Activated naive CD8-positive, alpha-beta T cell (primary cell): ENCODE data around the gene ITPK1.
"Not testable (repeated sequence)": the region's sequence is repeated elsewhere in the genome, so short reads cannot be mapped to it uniquely, and the experiment has no call there.

ENCODE experiments used
- H3K27ac Mint-ChIP-seq: one replicate; pipeline ENCODE4 v1.8.0; 2021; ENCODE audit warnings: mixed read lengths
- H3K27me3 Mint-ChIP-seq: one replicate; pipeline ENCODE4 v1.8.0; 2021; ENCODE audit warnings: mixed read lengths
- H3K36me3 Mint-ChIP-seq: one replicate; pipeline ENCODE4 v1.8.0; 2021; ENCODE audit warnings: mixed read lengths
- H3K4me1 Mint-ChIP-seq: one replicate; pipeline ENCODE4 v1.8.0; 2021; ENCODE audit warnings: low read depth, mixed read lengths
- H3K4me3 Mint-ChIP-seq: one replicate; pipeline ENCODE4 v1.8.0; 2021; ENCODE audit warnings: mild to moderate bottlenecking, mixed read lengths
- H3K9me3 Mint-ChIP-seq: one replicate; pipeline ENCODE4 v1.8.0; 2021; ENCODE audit warnings: low read depth, mixed read lengths

Gene ITPK1

GRCh38 chr14:93137864-93138263, 22.1 kb upstream of the ITPK1 start:
- no peaks in the 10 kb centered on the region for H3K9me3 Mint-ChIP-seq
- H3K36me3 Mint-ChIP-seq: no peaks in the 10 kb centered on the region
- no peaks in the 10 kb centered on the region for H3K27me3 Mint-ChIP-seq
- H3K27ac Mint-ChIP-seq: no peak overlapping the region
- no peak overlapping the region for H3K4me3 Mint-ChIP-seq
- H3K4me1 Mint-ChIP-seq: peaks cover 2% of the 10 kb centered on the region

DNA sequence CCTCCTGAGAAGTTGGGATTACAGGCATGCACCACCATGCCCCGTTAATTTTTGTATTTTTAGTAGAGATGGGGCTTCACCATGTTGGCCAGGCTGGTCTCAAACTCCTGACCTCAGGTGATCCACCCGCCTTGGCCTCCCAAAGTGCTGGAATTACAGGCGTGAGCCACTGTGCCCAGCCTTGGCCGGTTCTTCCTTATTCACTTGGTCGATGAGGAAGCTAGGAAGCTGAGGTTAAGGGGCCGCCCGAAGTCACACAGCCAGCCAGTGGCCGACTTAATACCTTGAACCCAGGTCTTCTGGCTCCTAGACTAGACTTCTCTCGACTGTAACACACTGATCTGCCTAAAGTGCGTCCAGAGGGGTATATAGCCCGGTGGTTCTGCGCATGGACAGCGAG, 20.8 kb upstream of the ITPK1 start:
- not testable (repeated sequence) for H3K4me3 Mint-ChIP-seq, H3K27me3 Mint-ChIP-seq, H3K36me3 Mint-ChIP-seq, H3K27ac Mint-ChIP-seq, H3K9me3 Mint-ChIP-seq, H3K4me1 Mint-ChIP-seq

DNA sequence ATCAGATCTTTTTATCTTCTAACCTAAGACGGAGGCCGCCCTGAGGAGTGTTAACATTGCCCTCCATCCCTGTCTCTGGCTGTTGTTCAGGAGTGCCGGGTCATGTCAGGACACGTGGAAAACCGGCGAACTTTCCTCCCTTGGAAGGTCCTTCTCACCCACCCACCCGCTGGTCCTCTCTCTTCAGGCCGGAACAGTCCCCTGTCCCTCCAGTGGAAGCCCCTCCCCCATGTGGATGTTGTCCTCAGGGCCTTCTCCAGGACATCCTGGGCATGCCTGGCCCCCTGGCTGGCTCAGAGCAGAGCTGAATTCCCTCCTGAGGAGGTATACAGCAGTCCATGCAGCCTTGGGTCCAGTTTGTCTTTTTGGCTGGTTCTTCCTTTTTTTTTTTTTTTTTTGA, 20.3 kb upstream of the ITPK1 start:
- Mint-ChIP-seq H3K4me3 (no peak overlapping the region), H3K36me3 (no peaks in the 10 kb centered on the region), H3K4me1 (peaks cover 2% of the 10 kb centered on the region), H3K27me3 (no peaks in the 10 kb centered on the region), H3K27ac (no peak overlapping the region), H3K9me3 (no peaks in the 10 kb centered on the region)

GRCh38 chr14:93135399-93135798, 19.7 kb upstream of the ITPK1 start:
- Mint-ChIP-seq H3K4me3 (no peak overlapping the region), H3K9me3 (no peaks in the 10 kb centered on the region), H3K27ac (no peak overlapping the region), H3K27me3 (no peaks in the 10 kb centered on the region), H3K4me1 (peaks cover 2% of the 10 kb centered on the region), H3K36me3 (no peaks in the 10 kb centered on the region)

GRCh38 chr14:93133464-93133863, 17.7 kb upstream of the ITPK1 start:
- Mint-ChIP-seq H3K9me3 (no peaks in the 10 kb centered on the region), H3K4me1 (no peaks in the 10 kb centered on the region), H3K27ac (no peak overlapping the region), H3K4me3 (no peak overlapping the region), H3K36me3 (no peaks in the 10 kb centered on the region), H3K27me3 (no peaks in the 10 kb centered on the region)

GRCh38 chr14:93132472-93133065, 16.8 kb upstream of the ITPK1 start:
- Mint-ChIP-seq H3K4me3 (no peak overlapping the region), H3K27ac (no peak overlapping the region)

GRCh38 chr14:93131257-93131820, 15.6 kb upstream of the ITPK1 start:
- H3K9me3 Mint-ChIP-seq, H3K4me1 Mint-ChIP-seq, H3K4me3 Mint-ChIP-seq, H3K27ac Mint-ChIP-seq, H3K27me3 Mint-ChIP-seq, H3K36me3 Mint-ChIP-seq: not testable (repeated sequence)

More at GRCh38 chr14:93132472-93133065, 16.8 kb upstream of the ITPK1 start:
- no peaks in the 10 kb centered on the region for H3K9me3 Mint-ChIP-seq
- H3K36me3 Mint-ChIP-seq: no peaks in the 10 kb centered on the region
- no peaks in the 10 kb centered on the region for H3K27me3 Mint-ChIP-seq
- no peaks in the 10 kb centered on the region for H3K4me1 Mint-ChIP-seq

DNA sequence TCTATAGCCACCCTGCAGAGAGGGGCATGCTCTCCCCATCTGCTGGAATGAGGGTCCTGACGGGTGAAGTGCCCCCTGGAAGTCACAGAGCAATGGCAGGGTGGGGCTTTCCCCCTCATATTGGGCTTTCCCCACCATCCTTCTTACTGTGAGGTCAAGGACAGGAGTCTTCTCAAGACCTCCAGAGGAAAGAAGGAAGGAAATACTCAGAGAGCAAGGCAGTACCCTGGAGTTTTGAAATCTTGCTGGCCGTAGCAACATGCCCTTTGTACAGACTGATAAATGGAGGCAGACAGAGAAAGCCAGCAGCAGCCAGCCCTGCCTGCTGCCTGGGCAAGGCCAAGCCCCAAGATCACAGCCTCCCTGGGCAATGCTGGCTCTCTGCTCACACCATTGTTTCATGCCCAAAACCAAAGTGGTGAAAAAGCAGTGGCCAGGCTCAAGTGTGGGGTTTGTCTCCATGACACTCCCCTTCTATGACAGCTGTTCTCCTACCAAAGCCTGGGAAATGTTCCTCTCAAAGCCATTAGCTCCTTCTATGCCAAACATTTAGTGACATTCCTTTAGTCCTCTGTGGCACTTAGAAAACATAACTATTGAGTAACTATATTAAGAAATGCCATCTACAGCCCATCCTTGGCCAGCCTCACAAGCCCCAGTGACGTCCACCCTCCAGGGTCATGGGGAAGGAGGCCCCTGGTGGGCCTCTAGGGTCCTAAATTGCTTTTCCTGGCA, 13.2 kb upstream of the ITPK1 start:
- H3K4me1 Mint-ChIP-seq: no peaks in the 10 kb centered on the region
- H3K4me3 Mint-ChIP-seq: no peak overlapping the region
- no peaks in the 10 kb centered on the region for H3K27me3 Mint-ChIP-seq
- H3K36me3 Mint-ChIP-seq: no peaks in the 10 kb centered on the region
- no peaks in the 10 kb centered on the region for H3K9me3 Mint-ChIP-seq
- H3K27ac Mint-ChIP-seq: no peak overlapping the region

DNA sequence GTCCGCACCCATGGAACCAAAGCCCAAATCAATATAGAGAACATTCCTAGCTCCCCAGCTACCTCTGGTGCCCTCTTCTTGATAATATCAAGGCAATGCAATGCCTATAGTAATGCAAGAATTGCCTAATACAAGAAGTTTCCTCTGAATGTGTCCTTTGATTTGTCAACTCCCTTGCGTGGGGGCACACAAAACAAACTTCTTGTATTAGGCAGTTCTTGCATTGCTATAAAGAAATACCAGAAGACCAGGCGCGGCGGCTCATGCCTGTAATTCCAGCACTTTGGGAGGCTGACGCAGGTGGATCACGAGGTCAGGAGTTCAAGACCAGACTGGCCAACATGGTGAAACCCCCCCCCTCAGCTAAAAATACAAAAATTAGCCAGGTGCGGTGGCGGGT, 10.4 kb upstream of the ITPK1 start:
- no peaks in the 10 kb centered on the region for H3K27me3 Mint-ChIP-seq
- no peak overlapping the region for H3K4me3 Mint-ChIP-seq
- H3K4me1 Mint-ChIP-seq: no peaks in the 10 kb centered on the region
- H3K27ac Mint-ChIP-seq: no peak overlapping the region
- H3K36me3 Mint-ChIP-seq: no peaks in the 10 kb centered on the region
- H3K9me3 Mint-ChIP-seq: no peaks in the 10 kb centered on the region

DNA sequence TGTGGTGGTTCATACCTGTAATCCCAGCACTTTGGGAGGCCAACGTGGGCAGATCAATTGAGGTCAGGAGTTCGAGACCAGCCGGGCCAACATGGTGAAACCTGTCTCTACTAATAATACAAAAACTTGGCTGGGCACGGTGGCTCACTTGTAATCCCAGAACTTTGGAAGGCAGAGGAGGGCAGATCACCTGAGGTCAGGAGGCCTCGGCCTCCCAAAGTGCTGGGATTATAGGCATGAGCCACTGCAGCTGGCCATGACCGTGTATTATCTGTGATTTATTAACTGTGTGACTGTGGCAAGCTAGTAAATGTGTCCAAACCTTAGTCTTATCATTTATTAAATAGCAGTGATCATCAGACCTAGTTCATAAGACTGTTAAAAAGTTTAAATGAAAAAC, 7.1 kb upstream of the ITPK1 start:
- Mint-ChIP-seq H3K4me3 (no peak overlapping the region), H3K27ac (no peak overlapping the region), H3K36me3 (no peaks in the 10 kb centered on the region), H3K4me1 (no peaks in the 10 kb centered on the region), H3K9me3 (no peaks in the 10 kb centered on the region), H3K27me3 (no peaks in the 10 kb centered on the region)

DNA sequence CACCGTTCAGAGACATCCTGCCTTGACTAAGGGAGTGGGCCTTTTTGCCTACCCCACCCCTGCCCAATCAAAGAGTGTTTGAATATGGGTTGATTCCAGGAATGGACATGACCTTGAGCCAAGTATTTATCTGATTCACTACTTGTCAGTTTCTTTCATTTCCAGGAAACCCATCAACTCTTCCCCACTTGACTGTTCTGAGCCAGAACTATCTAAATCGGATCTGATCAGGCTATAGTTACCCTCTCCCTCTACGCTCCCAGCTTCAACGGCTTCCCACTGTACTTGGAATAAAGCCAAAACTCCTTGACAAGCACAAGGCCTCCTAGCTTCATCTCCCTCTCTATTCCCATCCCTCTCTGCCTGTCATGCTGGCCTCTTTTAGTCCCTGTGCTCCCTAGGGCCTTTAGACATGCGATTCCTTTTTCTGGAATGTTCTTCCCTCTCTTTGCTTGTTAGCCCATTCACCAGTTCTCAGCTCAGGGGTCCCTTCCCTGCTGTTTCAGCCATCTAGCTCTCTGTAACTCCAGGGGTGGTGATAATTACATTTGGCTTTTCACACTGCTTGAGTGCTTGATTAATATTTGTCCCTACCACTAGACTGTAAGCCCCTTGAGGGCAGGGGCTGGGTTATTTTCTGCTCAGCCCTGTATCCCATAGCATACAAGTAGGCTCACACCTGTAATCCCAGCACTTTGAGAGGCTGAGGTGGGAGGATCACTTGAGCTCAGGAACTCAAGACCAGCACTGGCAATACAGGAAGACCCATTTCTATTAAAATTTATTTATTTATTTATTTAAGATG, 5.5 kb upstream of the ITPK1 start:
- Mint-ChIP-seq H3K4me3 (no peak overlapping the region), H3K27me3 (no peaks in the 10 kb centered on the region), H3K36me3 (no peaks in the 10 kb centered on the region), H3K4me1 (peaks cover 1% of the 10 kb centered on the region), H3K9me3 (no peaks in the 10 kb centered on the region), H3K27ac (no peak overlapping the region)

GRCh38 chr14:93120517-93120916, 4.8 kb upstream of the ITPK1 start:
- H3K36me3 Mint-ChIP-seq: no peaks in the 10 kb centered on the region
- peaks cover 1% of the 10 kb centered on the region for H3K4me1 Mint-ChIP-seq
- H3K4me3 Mint-ChIP-seq: no peak overlapping the region
- H3K27ac Mint-ChIP-seq: no peak overlapping the region
- H3K27me3 Mint-ChIP-seq: no peaks in the 10 kb centered on the region
- H3K9me3 Mint-ChIP-seq: no peaks in the 10 kb centered on the region

DNA sequence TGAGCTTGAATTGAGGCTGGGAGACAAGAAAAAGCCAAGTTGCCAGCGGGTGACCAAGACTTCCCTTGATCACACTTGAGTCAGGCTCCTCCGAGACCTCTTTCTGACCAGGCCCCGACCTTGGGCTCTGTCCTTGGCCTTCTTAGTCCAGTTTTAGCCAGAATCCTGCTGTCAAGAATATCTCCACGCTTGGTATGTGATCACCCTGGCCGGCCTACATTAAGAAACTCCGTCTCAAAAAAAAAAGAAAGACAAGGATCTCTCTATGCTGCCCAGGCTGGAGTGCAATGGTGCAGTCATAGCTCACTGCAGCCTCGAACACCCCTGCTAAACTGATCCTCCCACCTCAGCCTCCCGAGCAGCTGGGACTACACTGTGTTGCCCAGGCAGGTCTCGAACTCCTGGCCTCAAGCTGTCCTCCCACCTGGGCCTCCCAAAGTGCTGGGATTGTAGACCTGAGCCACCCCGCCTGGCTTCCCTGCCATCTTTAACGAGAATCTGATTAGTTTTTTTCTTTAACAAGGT, 1.0 kb upstream of the ITPK1 start:
- H3K27me3 Mint-ChIP-seq: no peaks in the 10 kb centered on the region
- no peaks in the 10 kb centered on the region for H3K36me3 Mint-ChIP-seq
- H3K27ac Mint-ChIP-seq: peak overlapping the region; percentile 54
- peaks cover 25% of the 10 kb centered on the region for H3K4me1 Mint-ChIP-seq
- H3K9me3 Mint-ChIP-seq: no peaks in the 10 kb centered on the region
- H3K4me3 Mint-ChIP-seq: peak overlapping the region; percentile 72

DNA sequence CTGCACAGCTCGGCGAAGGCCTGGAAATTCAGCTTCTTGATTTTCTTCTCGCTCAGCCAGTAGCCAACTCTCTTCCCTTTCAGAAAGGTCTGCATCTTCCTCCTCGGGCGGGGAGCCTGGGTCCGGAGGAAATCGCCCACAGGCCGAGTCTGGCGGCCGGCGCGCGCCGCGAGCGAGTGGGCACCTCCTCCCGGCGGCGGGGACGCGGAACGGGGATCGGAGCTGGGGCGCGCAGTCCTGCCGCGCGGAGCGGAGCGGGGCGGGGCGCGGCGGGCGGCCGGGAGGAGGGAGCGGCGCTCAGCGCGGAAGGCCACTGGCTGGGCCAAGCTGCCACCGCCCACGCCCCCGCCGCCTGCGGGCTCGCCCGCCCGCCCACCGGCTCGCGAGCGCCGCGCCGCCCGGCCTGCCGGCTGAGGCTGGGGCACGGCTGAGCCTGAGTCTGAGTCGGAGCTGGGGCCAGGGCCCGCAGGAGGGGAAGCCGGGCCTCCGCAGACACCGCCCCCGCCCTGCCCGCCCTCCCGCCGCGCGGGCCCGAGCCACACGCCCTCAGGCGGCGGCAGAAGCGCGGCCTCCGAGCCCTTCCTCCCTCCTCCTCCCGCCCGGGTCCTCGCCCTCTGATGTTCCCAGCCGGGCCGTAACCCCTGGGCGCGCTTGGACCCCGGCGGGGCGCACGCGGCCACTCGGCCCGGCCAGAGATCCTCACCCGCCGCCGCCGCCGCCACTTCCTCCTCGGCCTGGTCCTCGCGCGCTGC, 480 bp downstream of the ITPK1 start:
- no peaks in the 10 kb centered on the region for H3K9me3 Mint-ChIP-seq
- no peaks in the 10 kb centered on the region for H3K27me3 Mint-ChIP-seq
- no peak overlapping the region for H3K27ac Mint-ChIP-seq
- peaks cover 28% of the 10 kb centered on the region for H3K4me1 Mint-ChIP-seq
- no peaks in the 10 kb centered on the region for H3K36me3 Mint-ChIP-seq
- peak overlapping the region; percentile 87 for H3K4me3 Mint-ChIP-seq
